OCI-LY1 (cell line): ENCODE results near the gene HIP1R.
A peak's percentile ranks its signal among the peaks of the same experiment; 100 is the strongest.

Experiments
- H2AFZ ChIP-seq: fragments of 200-600 bp; sonication (generic), shearing (Covaris generic); 2 replicates; pipeline ENCODE4 v1.6.0; 2014; ENCODE audit warnings: antibody characterized with exemption, mild to moderate bottlenecking, low read length
- H3F3A ChIP-seq: fragments of 200-600 bp; sonication (generic), shearing (Covaris generic); 2 replicates; pipeline ENCODE4 v1.6.0; 2014; ENCODE audit warnings: mild to moderate bottlenecking, antibody characterized with exemption, low read length, moderate library complexity; ENCODE audit not compliant: insufficient read depth
- H3K27ac ChIP-seq: fragments of 200-600 bp; sonication (generic); 2 replicates; pipeline ENCODE4 v1.5.1; 2014; ENCODE audit warnings: low read length, mixed run types, mild to moderate bottlenecking, low read depth; ENCODE audit not compliant: poor library complexity, severe bottlenecking
- H3K27me3 ChIP-seq: fragments of 200-600 bp; sonication (generic); 2 replicates; pipeline ENCODE4 v1.6.0; 2014; ENCODE audit warnings: antibody characterized with exemption, mild to moderate bottlenecking, low read length, moderate library complexity; ENCODE audit not compliant: insufficient read depth
- H3K36me3 ChIP-seq: fragments of 200-600 bp; sonication (generic); 2 replicates; pipeline ENCODE4 v1.6.1; 2014; ENCODE audit warnings: mild to moderate bottlenecking, antibody characterized with exemption, low read length, moderate library complexity, mixed read lengths; ENCODE audit not compliant: insufficient read depth
- H3K4me1 ChIP-seq: fragments of 200-600 bp; sonication (generic); 2 replicates; pipeline ENCODE4 v1.5.1; 2014; ENCODE audit warnings: mild to moderate bottlenecking, low read length, moderate library complexity; ENCODE audit not compliant: insufficient read depth, severe bottlenecking
- H3K4me2 ChIP-seq: fragments of 200-600 bp; sonication (generic), shearing (Covaris generic); 2 replicates; pipeline ENCODE4 v1.6.1; 2014; ENCODE audit warnings: low read length
- H3K4me3 ChIP-seq: fragments of 200-600 bp; sonication (generic); 2 replicates; pipeline ENCODE4 v1.5.1; 2014; ENCODE audit warnings: low read length, low read depth, mild to moderate bottlenecking, mixed read lengths; ENCODE audit not compliant: poor library complexity, severe bottlenecking
- H3K79me2 ChIP-seq: fragments of 200-600 bp; shearing (Covaris generic); 2 replicates; pipeline ENCODE4 v1.6.1; 2016; ENCODE audit warnings: mixed run types, low read length, mixed read lengths; ENCODE audit not compliant: insufficient read depth
- H3K9ac ChIP-seq: fragments of 200-600 bp; sonication (generic), shearing (Covaris generic); 2 replicates; pipeline ENCODE4 v1.6.1; 2014; ENCODE audit warnings: mild to moderate bottlenecking, low read length, mixed read lengths
- H3K9me2 ChIP-seq: fragments of 200-600 bp; sonication (generic), shearing (Covaris generic); 2 replicates; pipeline ENCODE4 v1.6.1; 2014; ENCODE audit warnings: low read depth, mild to moderate bottlenecking, low read length, mixed read lengths
- H3K9me3 ChIP-seq: fragments of 200-600 bp; shearing (Covaris generic); 2 replicates; pipeline ENCODE4 v1.6.1; 2014; ENCODE audit warnings: low read length, mixed read lengths
- H4K20me1 ChIP-seq: fragments of 200-600 bp; sonication (generic), shearing (Covaris generic); 2 replicates; pipeline ENCODE4 v1.6.0; 2016; ENCODE audit warnings: mild to moderate bottlenecking, low read length; ENCODE audit not compliant: insufficient read depth
- EZH2 ChIP-seq: fragments of 200-600 bp; sonication (generic), shearing (Covaris generic); IDR thresholded peaks from 2 replicates; pipeline ENCODE4 v1.8.0; 2017; ENCODE audit warnings: borderline replicate concordance, mixed run types, mild to moderate bottlenecking, antibody characterized with exemption, low read length, moderate library complexity, mixed read lengths
- TF ChIP-seq, protein P1 (sequence below): fragments of 200-600 bp; sonication (generic), shearing (Covaris generic); IDR thresholded peaks from 2 replicates; pipeline ENCODE4 v1.5.1; 2017; ENCODE audit warnings: mild to moderate bottlenecking, antibody characterized with exemption, low read length, moderate library complexity, mixed read lengths

Gene HIP1R

DNA sequence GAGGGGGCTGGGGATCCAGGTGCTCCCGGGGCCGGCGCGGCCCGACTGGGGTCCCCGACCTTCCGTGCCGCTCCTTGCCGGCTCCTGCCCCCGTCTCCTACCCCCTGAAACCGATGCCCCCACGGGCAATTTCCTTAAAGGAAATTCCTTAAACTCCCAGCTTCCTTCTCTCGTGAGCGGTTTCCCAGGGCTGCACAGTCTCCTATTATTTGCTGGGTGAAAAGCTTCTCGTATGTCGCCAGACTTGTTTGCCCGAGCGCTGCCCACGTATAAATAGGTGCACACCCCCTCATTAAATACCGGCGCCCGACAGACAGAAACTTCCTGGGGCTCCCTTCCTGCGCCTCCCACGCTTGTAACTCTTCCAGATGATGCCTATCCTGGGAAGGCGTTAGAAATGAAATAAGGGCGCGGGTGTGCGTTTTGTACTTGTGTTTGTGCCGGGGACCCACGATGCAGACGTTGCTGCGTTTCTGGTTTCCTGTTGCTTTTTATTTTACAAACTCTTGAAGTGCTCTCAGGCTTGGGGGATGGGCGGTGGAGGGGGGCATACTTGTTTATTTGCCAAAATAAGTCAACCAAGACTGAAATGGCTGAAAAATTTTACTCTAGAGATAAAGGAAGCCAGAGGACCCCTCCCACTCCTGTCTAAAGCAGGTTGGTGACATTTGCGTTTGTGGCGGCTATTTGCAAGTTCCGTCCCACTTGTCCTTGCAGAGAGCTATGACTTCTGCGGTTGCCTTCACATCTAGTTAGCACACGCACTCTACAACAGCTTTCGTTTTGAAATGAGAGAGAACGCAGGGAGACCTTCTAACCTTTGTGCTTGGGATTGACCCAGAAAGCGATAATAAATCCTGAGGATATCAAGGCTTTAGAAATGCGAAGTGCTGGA lies 1.0 kb downstream of the HIP1R start:
- no peaks in the 10 kb centered on the region for H3K79me2 ChIP-seq

DNA sequence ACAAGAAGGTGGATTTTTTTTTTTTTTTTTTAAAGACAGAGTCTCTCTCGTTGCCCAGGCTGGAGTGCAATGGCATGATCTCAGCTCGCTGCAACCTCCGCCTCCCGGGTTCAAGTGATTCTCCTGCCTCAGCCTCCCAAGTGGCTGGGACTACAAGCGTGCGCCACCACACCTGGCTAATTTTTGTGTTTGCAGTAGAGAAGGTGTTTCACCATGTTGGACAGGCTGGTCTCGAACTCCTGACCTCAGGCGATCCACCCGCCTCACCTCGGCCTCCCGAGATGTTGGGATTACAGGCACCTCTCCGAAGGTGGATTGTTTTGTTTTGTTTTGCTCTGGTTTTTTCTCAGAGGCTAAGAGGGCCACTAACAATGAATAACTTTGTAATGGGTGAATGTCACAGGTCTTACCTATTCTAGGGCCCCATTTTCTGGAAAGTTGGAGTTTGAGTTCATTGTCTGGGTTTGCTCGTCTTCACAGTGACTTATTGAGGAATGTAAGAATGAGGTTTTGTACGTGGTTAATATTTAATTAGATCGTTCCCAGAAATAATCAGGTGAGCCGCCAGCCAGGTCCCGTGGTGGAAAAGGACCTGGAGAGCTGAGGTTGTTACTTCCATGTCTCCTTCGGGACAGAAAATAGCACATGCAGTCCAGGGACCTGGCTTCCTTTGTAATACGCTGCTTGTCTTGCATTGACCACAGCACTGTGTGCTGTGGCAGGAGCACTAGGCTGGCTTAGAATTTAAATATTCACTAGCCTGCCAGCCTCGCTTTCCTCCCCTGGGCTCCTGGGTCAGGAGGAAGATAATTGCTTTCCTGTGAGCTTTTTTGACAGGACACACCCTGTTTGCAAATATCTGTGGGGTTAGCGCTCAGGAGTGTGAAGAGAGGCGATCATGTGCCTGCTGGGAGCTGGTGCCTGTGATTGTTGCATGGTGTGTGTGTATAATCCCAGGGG lies 2.3 kb downstream of the HIP1R start:
- H3K27ac ChIP-seq: peak overlapping the region; percentile 72

More for the DNA sequence above, 1.0 kb downstream of the HIP1R start:
- Histone ChIP-seq H3K4me2 (peak overlapping the region; percentile 84), H3K27me3 (no peaks in the 10 kb centered on the region), H2AFZ (no peak overlapping the region), H3K4me3 (peak overlapping the region; percentile 70), H3F3A (no peaks in the 10 kb centered on the region), H3K9ac (peak overlapping the region; percentile 66), H3K27ac (peak overlapping the region; percentile 72), H3K4me1 (peaks cover 23% of the 10 kb centered on the region), H4K20me1 (no peaks in the 10 kb centered on the region), H3K9me3 (no peaks in the 10 kb centered on the region), H3K9me2 (no peaks in the 10 kb centered on the region), H3K36me3 (peaks cover 16% of the 10 kb centered on the region)
- TF ChIP-seq, protein P1, sequence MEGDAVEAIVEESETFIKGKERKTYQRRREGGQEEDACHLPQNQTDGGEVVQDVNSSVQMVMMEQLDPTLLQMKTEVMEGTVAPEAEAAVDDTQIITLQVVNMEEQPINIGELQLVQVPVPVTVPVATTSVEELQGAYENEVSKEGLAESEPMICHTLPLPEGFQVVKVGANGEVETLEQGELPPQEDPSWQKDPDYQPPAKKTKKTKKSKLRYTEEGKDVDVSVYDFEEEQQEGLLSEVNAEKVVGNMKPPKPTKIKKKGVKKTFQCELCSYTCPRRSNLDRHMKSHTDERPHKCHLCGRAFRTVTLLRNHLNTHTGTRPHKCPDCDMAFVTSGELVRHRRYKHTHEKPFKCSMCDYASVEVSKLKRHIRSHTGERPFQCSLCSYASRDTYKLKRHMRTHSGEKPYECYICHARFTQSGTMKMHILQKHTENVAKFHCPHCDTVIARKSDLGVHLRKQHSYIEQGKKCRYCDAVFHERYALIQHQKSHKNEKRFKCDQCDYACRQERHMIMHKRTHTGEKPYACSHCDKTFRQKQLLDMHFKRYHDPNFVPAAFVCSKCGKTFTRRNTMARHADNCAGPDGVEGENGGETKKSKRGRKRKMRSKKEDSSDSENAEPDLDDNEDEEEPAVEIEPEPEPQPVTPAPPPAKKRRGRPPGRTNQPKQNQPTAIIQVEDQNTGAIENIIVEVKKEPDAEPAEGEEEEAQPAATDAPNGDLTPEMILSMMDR: no peak
- no peak for TF ChIP-seq EZH2

DNA sequence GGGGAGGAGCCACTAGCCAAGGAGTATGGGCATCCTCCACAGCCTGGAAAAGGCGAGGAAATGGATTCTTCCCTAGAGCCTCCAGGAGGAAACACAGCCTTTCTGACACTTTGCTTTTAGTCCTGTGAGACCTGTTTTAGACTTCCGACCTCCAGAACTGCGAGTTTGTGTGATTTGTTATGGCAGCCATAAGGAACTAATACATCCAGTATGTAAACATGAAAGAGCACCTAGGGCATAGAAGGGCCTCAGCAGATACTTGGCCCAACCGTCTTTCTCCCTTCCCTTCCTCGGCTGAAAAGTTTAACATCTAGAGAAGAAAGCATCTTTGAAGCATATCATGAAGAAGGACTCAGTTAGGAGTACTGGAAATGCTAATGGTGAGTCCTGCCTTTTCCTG lies 3.6 kb downstream of the HIP1R start:
- Histone ChIP-seq H3K9me2 (no peaks in the 10 kb centered on the region), H3F3A (no peaks in the 10 kb centered on the region), H3K9ac (no peak overlapping the region), H3K4me1 (peaks cover 23% of the 10 kb centered on the region), H3K9me3 (no peaks in the 10 kb centered on the region), H3K27me3 (no peaks in the 10 kb centered on the region), H4K20me1 (no peaks in the 10 kb centered on the region), H3K4me3 (no peak overlapping the region), H3K4me2 (no peak overlapping the region), H3K27ac (no peak overlapping the region), H3K36me3 (peaks cover 16% of the 10 kb centered on the region), H2AFZ (no peak overlapping the region), H3K79me2 (no peaks in the 10 kb centered on the region)
- TF ChIP-seq, protein P1: no peak
- no peak for TF ChIP-seq EZH2

More for the DNA sequence above, 2.3 kb downstream of the HIP1R start:
- Histone ChIP-seq H3K4me3 (peak overlapping the region; percentile 70), H4K20me1 (no peaks in the 10 kb centered on the region), H3K4me2 (peak overlapping the region; percentile 84), H3K9ac (no peak overlapping the region; the same call in 1 of the 2 replicates), H3K9me3 (no peaks in the 10 kb centered on the region), H2AFZ (no peak overlapping the region), H3K79me2 (no peaks in the 10 kb centered on the region), H3K36me3 (peaks cover 16% of the 10 kb centered on the region), H3K27me3 (no peaks in the 10 kb centered on the region), H3F3A (no peaks in the 10 kb centered on the region), H3K4me1 (peaks cover 23% of the 10 kb centered on the region), H3K9me2 (no peaks in the 10 kb centered on the region)
- TF ChIP-seq EZH2: no peak
- TF ChIP-seq, protein P1: no peak
